Measurements from ENCODE around the gene TMEM42.

TMEM42 gene

GRCh38 chr3:44910693-44911092, 49.0 kb downstream of the TMEM42 start:
- no peak for TF ChIP-seq CTCF (IDR thresholded peaks at IDR 0.05; ENCODE audit: low read depth, low read length)
- Histone ChIP-seq H3K27me3 (no peaks in the 10 kb centered on the region), H3K4me1 (no peaks in the 10 kb centered on the region), H3K9me3 (no peaks in the 10 kb centered on the region), H3K4me3 (ENCODE audit: low read depth, low read length) (no peak overlapping the region), H3K36me3 (no peaks in the 10 kb centered on the region)
- DNase-seq: no peak

DNA sequence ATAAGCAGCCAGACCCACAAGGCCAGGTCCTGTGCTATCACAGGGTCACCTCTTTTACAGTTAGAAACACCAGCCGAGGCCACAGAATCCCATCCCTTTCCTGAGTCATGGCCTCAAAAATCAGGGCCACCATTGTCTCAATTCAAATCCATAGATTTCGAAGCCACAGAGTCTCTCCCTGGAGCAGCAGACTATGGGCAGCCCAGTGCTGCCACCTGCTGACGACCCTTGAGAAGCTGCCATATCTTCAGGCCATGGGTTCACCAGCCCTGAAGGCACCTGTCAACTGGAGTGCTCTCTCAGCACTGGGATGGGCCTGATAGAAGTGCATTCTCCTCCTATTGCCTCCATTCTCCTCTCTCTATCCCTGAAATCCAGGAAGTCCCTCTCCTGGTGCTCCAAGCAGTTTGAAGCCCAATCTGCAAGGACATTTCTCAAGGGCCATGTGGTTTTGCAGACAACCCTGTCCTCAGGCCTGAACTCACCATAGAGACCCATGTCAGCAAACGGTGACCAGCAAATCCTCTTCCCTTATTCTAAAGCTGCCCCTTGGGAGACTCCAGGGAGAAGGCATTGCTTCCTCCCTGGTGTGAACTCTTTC, 52.3 kb downstream of the TMEM42 start:
- Histone ChIP-seq H3K27me3 (no peaks in the 10 kb centered on the region), H3K36me3 (no peaks in the 10 kb centered on the region), H3K4me1 (no peaks in the 10 kb centered on the region), H3K4me3 (ENCODE audit: low read depth, low read length) (no peak overlapping the region), H3K9me3 (no peaks in the 10 kb centered on the region)
- peak; percentile 67 for DNase-seq
- TF ChIP-seq CTCF (IDR thresholded peaks at IDR 0.05; ENCODE audit: low read depth, low read length): peak; percentile 76

- DNase-seq: no peak
- no peaks in the 10 kb centered on the region for H3K27me3 ChIP-seq
- 0 out of 2 replicates have a peak, but pooled peaks have one; percentile 6 for TF ChIP-seq CTCF (IDR thresholded peaks at IDR 0.05; ENCODE audit: low read depth, low read length)
- no peak overlapping the region for H3K4me3 ChIP-seq (ENCODE audit: low read depth, low read length)
- H3K36me3 ChIP-seq: no peaks in the 10 kb centered on the region
- no peaks in the 10 kb centered on the region for H3K9me3 ChIP-seq
- H3K4me1 ChIP-seq: no peaks in the 10 kb centered on the region
These were observed 53.2 kb downstream of the TMEM42 start for GRCh38 chr3:44914936-44915335.

Measured in BE2C (cell line).